D721Med (cell line): Measurements from ENCODE around the gene GPS1.

Source experiments
- DNase-seq: peaks from one replicate; pipeline ENCODE4 v3.0.0; 2011; ENCODE audit warnings: low spot score; ENCODE audit not compliant: insufficient read length
- FAIRE-seq: peaks from 2 replicates; lab custom pipeline; 2011; peaks lifted over from hg19 to GRCh38; lab: Jason Lieb, UNC
- CTCF ChIP-seq: IDR thresholded peaks from 2 replicates; pipeline ENCODE4 v1.5.1; 2012; ENCODE audit warnings: mild to moderate bottlenecking, control low read depth; ENCODE audit not compliant: insufficient read depth; ENCODE audit errors: missing control alignments

Gene GPS1

GRCh38 chr17:82007495-82008257 lies 44.0 kb upstream of the GPS1 start:
- no peak for FAIRE-seq
- no peak for TF ChIP-seq CTCF
- DNase-seq, result no peak

DNA sequence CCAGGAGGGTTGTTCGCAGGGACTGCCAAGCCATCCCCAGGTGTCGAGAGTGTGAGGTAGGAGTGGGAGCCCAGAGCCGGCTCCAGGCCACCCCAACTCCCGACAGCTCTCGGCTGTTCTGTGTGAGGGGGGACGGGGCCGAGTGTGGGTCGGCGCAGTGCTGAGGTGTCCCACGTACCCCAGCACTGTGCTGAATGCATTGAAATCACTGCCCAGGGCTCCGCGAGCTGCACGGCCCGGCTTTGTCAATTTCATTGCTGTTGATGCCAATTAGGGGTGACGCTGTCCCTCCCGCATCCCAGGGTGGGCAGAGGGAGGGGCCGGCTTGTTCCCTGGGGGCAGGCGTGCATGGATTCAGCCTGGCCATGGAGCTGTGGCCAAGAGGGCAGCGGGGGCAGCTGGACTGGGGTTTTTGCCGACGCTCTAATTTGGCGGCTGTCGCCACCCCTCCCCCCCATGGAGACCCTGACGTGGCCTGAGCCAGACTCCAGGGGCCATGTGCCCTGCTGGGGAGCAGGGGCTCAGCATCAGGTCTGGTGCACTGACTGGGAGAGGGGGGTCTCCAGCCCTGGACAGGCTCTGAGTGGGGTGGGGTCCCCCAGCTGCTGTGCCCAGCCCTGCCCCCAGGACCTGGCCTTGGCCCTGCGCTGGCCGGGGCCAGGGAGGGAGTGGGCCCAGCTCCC lies 43.3 kb upstream of the GPS1 start:
- FAIRE-seq (no peak), DNase-seq (no peak)
- no peak for TF ChIP-seq CTCF

DNA sequence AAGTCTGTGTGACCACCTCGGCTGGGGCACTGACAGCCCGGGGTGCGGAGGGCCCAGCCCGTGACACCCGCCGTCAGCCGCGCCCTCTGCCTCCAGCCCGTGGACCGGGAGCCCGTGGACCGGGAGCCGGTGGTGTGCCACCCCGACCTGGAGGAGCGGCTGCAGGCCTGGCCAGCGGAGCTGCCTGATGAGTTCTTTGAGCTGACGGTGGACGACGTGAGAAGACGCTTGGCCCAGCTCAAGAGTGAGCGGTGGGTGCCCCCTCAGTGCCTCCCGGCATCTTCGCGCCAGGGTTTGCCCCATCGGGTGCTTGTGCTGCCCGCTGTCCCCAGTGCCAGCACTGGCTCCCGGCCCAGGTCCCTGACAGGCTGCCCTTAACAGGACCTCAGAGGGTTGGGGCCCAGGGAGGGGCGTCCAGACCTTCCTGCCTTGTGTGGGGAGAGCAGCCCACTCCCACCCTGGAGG lies 42.7 kb upstream of the GPS1 start:
- TF ChIP-seq CTCF, result no peak
- FAIRE-seq (no peak), DNase-seq (no peak)

DNA sequence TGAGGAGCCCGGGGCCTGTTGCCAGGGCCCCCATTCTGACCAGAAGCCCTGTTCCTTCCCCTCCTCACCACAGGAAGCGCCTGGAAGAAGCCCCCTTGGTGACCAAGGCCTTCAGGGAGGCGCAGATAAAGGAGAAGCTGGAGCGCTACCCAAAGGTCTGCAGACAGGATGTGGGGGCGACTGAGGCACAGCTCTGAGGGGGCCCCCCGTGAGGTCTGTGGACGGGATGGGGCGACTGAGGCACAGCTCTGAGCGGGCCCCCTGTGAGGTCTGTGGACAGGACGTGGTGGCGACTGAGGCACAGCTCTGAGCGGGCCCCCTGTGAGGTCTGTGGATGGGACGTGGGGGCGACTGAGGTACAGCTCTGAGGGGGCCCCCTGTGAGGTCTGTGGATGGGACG lies 42.3 kb upstream of the GPS1 start:
- TF ChIP-seq CTCF, result no peak
- no peak for FAIRE-seq

GRCh38 chr17:82010575-82011525 lies 40.8 kb upstream of the GPS1 start:
- no peak for FAIRE-seq
- TF ChIP-seq CTCF, result no peak

More for the DNA sequence above, 42.3 kb upstream of the GPS1 start:
- no peak for DNase-seq

GRCh38 chr17:82011617-82012187 lies 40.0 kb upstream of the GPS1 start:
- TF ChIP-seq CTCF, result no peak
- no peak for FAIRE-seq
- no peak for DNase-seq

More at GRCh38 chr17:82010575-82011525, 40.8 kb upstream of the GPS1 start:
- DNase-seq, result no peak
